Right lobe of liver (tissue), 6 donors: ENCODE measurements around the gene CDHR5. TPM values are rescaled to one million over a fixed set of nuclear protein-coding genes. Genes with fewer than 3 reads are reported as not detected.
A peak's percentile ranks its signal among the peaks of the same experiment; 100 is the strongest.

Experiments used
- ATAC-seq, 4 donors: fragments of 200-7000 bp; cut with Tn5 transposase; one replicate each; pipeline ENCODE4 v1.9.1; 2020; ENCODE audit warnings: mild to moderate bottlenecking in 4 of 4, moderate library complexity in 4 of 4
- DNase-seq, 3 donors: peaks; one replicate each; pipeline ENCODE4 v3.0.0-alpha.2; 2020
- H3K27ac ChIP-seq, 3 donors: fragments of 200-600 bp; one replicate each; pipeline ENCODE4 v1.8.0; 2022
- H3K27me3 ChIP-seq, 2 donors: fragments of 200-600 bp; one replicate each; pipeline ENCODE4 v1.8.0; 2022
- H3K36me3 ChIP-seq, 4 donors: fragments of 200-600 bp; sonication (generic) in 1 of 4; one replicate each; pipeline versions ENCODE4 v1.5.1 to v1.8.0; 2017 to 2022; ENCODE audit warnings: control low read depth in 1 of 4
- H3K4me1 ChIP-seq, 4 donors: fragments of 200-600 bp; sonication (generic) in 1 of 4; one replicate each; pipeline versions ENCODE4 v1.5.1 to v1.8.0; 2017 to 2022; ENCODE audit warnings: control low read depth in 1 of 4
- H3K4me3 ChIP-seq, 3 donors: fragments of 200-600 bp; one replicate each; pipeline ENCODE4 v1.8.0; 2022
- H3K9me3 ChIP-seq, 4 donors: fragments of 200-600 bp; sonication (generic) in 1 of 4; one replicate each; pipeline versions ENCODE4 v1.5.1 to v1.8.0; 2017 to 2022; ENCODE audit warnings: control low read depth in 1 of 4
- POLR2A ChIP-seq: fragments of 450-650 bp; IDR thresholded peaks from one replicate; pipeline ENCODE4 v1.6.1; 2017; ENCODE audit warnings: antibody characterized with exemption, mild to moderate bottlenecking
- WGBS: methylation state at CpG from one replicate; pipeline ENCODE4 v1.1.6; 2018; ENCODE audit warnings: low coverage, low lambda C conversion rate; ENCODE audit not compliant: insufficient coverage; ENCODE audit errors: missing lambda C conversion rate; 5-methylcytosine and 5-hydroxymethylcytosine counted together
- intact Hi-C, 2 donors: fragments of 100-400 bp; cut with DNase I; formaldehyde crosslinking; loops; one replicate each; pipeline versions ENCODE4 v1.11.2 to v1.14.1; 2022
- total RNA-seq, 6 experiments: library from RNA; depleted of rRNA in 2 of 6; stranded (reverse); fragments of >200 nt in 2 of 6; fragmentation: NEBNext Ultra II Directional in 3 of 6; extraction: Animal tissue kit (Norgen Biotek cat#: 25700) in 3 of 6; gene quantifications; one replicate each; pipeline versions ENCODE4 v1.1.0 to v1.2.4, GENCODE V29; 2016 to 2023
- TF ChIP-seq, protein P1 (sequence below), 4 donors: fragments of 200-600 bp in 3 of 4; fragments of 450-650 bp in 1 of 4; IDR thresholded peaks; one replicate each; pipeline versions ENCODE4 v1.5.1 to v1.8.0; 2016 to 2022; ENCODE audit warnings: antibody characterized with exemption in 4 of 4, mild to moderate bottlenecking in 2 of 4
- donor health status: DM: no; HTN: yes; CAD: no.
- donor health status: DM: no; HTN: no; CAD: no.
- donor health status: DM: no; HTN: no; CAD: no.
- donor health status: DM: no; HTN: yes; CAD: no.
- donor health status: DM: no; HTN: yes; CAD: no.

Gene CDHR5
- total RNA-seq, 6 experiments from 2014 or later = 59.4 to 162 (median 80.7) TPM

- no peak for TF ChIP-seq POLR2A
- TF ChIP-seq, protein P1, sequence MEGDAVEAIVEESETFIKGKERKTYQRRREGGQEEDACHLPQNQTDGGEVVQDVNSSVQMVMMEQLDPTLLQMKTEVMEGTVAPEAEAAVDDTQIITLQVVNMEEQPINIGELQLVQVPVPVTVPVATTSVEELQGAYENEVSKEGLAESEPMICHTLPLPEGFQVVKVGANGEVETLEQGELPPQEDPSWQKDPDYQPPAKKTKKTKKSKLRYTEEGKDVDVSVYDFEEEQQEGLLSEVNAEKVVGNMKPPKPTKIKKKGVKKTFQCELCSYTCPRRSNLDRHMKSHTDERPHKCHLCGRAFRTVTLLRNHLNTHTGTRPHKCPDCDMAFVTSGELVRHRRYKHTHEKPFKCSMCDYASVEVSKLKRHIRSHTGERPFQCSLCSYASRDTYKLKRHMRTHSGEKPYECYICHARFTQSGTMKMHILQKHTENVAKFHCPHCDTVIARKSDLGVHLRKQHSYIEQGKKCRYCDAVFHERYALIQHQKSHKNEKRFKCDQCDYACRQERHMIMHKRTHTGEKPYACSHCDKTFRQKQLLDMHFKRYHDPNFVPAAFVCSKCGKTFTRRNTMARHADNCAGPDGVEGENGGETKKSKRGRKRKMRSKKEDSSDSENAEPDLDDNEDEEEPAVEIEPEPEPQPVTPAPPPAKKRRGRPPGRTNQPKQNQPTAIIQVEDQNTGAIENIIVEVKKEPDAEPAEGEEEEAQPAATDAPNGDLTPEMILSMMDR (IDR thresholded peaks at IDR 0.05) = no peak
- DNase-seq = no peak
- Histone ChIP-seq H3K27ac (no peak overlapping the region), H3K4me1 (peaks cover 0 to 17% (median 5%) of the 10 kb centered on the region in 4 donors), H3K27me3 (no peaks in the 10 kb centered on the region), H3K4me3 (no peak overlapping the region), H3K36me3 (peaks cover 0 to 90% (median 50%) of the 10 kb centered on the region in 4 donors), H3K9me3 (no peaks in the 10 kb centered on the region)
- intact Hi-C loops = no loop called here
- 94% methylated on average over 10 of the region's 23 CpGs for WGBS
- ATAC-seq = no peak
Measured at GRCh38 chr11:601573-602245, 23.0 kb downstream of the CDHR5 start.

- TF ChIP-seq POLR2A = no peak
- TF ChIP-seq, protein P1 (IDR thresholded peaks at IDR 0.05) = no peak
- no peaks in the 10 kb centered on the region for H3K27me3 ChIP-seq
- H3K27ac ChIP-seq = no peak overlapping the region
- peaks cover 0 to 89% (median 39%) of the 10 kb centered on the region in 4 donors for H3K36me3 ChIP-seq
- no peak overlapping the region for H3K4me3 ChIP-seq
- no peak for DNase-seq
- WGBS = 88% methylated on average over 6 of the region's 30 CpGs
- H3K4me1 ChIP-seq = peaks cover 0 to 5% (median 2%) of the 10 kb centered on the region in 4 donors
- H3K9me3 ChIP-seq = no peaks in the 10 kb centered on the region
- peak in 1 of 4 donors; percentile 3 for ATAC-seq
- intact Hi-C loops = no loop called here
Measured at GRCh38 chr11:598005-598680, 26.6 kb downstream of the CDHR5 start.

- no peak overlapping the region for H3K4me3 ChIP-seq
- peaks cover 0 to 94% (median 42%) of the 10 kb centered on the region in 4 donors for H3K36me3 ChIP-seq
- intact Hi-C loops = no loop called here
- no peak for DNase-seq
- no peaks in the 10 kb centered on the region for H3K9me3 ChIP-seq
- 82% methylated on average over 9 of the region's 29 CpGs for WGBS
- no peaks in the 10 kb centered on the region for H3K4me1 ChIP-seq
- TF ChIP-seq, protein P1 (IDR thresholded peaks at IDR 0.05) = no peak
- no peak for TF ChIP-seq POLR2A
- H3K27ac ChIP-seq = no peak overlapping the region
- ATAC-seq = no peak
- H3K27me3 ChIP-seq = no peaks in the 10 kb centered on the region
Measured at GRCh38 chr11:597166-597725, 27.5 kb downstream of the CDHR5 start.

DNA sequence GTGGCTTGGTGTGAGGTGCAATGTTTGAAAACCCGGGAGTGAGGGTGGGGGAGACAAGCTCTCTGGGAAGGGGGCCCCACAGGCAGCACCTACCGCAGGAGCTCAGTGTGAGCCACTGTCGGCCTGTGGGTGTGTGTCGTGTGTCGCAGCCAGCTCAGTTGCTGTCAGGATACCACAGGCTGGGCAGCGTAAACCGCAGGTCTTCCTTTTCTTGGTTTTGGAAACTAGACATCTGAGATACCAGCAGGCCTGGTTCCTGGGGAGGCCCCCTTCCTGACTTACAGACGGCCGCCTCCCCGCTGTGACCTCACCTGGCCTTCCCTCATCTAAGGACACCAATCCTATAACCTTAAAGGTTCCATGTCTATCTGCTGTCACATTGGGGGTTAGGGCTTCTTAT, 28.4 kb downstream of the CDHR5 start:
- DNase-seq (no peak), ATAC-seq (no peak)
- no peaks in the 10 kb centered on the region for H3K4me1 ChIP-seq
- H3K27ac ChIP-seq = no peak overlapping the region
- TF ChIP-seq POLR2A = no peak
- TF ChIP-seq, protein P1 (IDR thresholded peaks at IDR 0.05) = no peak
- WGBS = 80% methylated on average over 1 of the region's 10 CpGs
- H3K36me3 ChIP-seq = peaks cover 0 to 91% (median 41%) of the 10 kb centered on the region in 4 donors
- no peaks in the 10 kb centered on the region for H3K27me3 ChIP-seq
- no peaks in the 10 kb centered on the region for H3K9me3 ChIP-seq
- no peak overlapping the region for H3K4me3 ChIP-seq
- intact Hi-C loops = no loop called here
